Colonic mucosa (tissue), 4 donors: ENCODE data around the gene SYT1. TPM values are rescaled to one million over a fixed set of nuclear protein-coding genes. Genes with fewer than 3 reads are reported as not detected.

Source experiments
- DNase-seq: peaks from one replicate; pipeline ENCODE4 v3.0.0-alpha.2; 2020
- H3K27ac ChIP-seq: fragments of 200-600 bp; one replicate; pipeline ENCODE4 v1.8.0; 2021
- H3K27me3 ChIP-seq: fragments of 200-600 bp; one replicate; pipeline ENCODE4 v1.8.0; 2021
- H3K36me3 ChIP-seq: fragments of 200-600 bp; one replicate; pipeline ENCODE4 v1.8.0; 2021
- H3K4me1 ChIP-seq: fragments of 200-600 bp; one replicate; pipeline ENCODE4 v1.8.0; 2021; ENCODE audit warnings: mild to moderate bottlenecking
- H3K4me3 ChIP-seq: fragments of 200-600 bp; one replicate; pipeline ENCODE4 v1.8.0; 2021
- H3K9ac ChIP-seq, 2 donors: one replicate each; pipeline ENCODE4 v1.7.0; 2013; ENCODE audit warnings: control low read depth in 2 of 2, low read depth in 2 of 2, low read length in 2 of 2
- H3K9me3 ChIP-seq: fragments of 200-600 bp; one replicate; pipeline ENCODE4 v1.8.0; 2021
- intact Hi-C: fragments of 100-400 bp; cut with DNase I; formaldehyde crosslinking; loops from one replicate; pipeline ENCODE4 v1.14.1; 2022
- total RNA-seq, 2 donors: library from RNA; stranded (reverse); fragmentation: NEBNext Ultra II Directional in 1 of 2; extraction: Animal tissue kit (Norgen Biotek cat#: 25700) in 1 of 2; gene quantifications; one replicate each; pipeline ENCODE4 v1.2.1, GENCODE V29; 2021
- TF ChIP-seq, protein P1 (sequence below): fragments of 200-600 bp; IDR thresholded peaks from one replicate; pipeline ENCODE4 v1.8.0; 2022; ENCODE audit warnings: antibody characterized with exemption, mild to moderate bottlenecking
- donor health status: healthy.
- donor health status: DM: no; HTN: no; CAD: no.
- donor health status: DM: no; HTN: no; CAD: no.

The SYT1 gene
- total RNA-seq, 2 donors from 2014 or later = 0.94 to 3.2 TPM

- Histone ChIP-seq H3K27me3 (no peaks in the 10 kb centered on the region), H3K36me3 (no peaks in the 10 kb centered on the region), H3K9me3 (no peaks in the 10 kb centered on the region), H3K4me3 (no peak overlapping the region), H3K27ac (no peak overlapping the region), H3K9ac (no peak overlapping the region), H3K4me1 (no peaks in the 10 kb centered on the region)
- no peak for DNase-seq
- intact Hi-C loops = no loop called here
- TF ChIP-seq, protein P1, sequence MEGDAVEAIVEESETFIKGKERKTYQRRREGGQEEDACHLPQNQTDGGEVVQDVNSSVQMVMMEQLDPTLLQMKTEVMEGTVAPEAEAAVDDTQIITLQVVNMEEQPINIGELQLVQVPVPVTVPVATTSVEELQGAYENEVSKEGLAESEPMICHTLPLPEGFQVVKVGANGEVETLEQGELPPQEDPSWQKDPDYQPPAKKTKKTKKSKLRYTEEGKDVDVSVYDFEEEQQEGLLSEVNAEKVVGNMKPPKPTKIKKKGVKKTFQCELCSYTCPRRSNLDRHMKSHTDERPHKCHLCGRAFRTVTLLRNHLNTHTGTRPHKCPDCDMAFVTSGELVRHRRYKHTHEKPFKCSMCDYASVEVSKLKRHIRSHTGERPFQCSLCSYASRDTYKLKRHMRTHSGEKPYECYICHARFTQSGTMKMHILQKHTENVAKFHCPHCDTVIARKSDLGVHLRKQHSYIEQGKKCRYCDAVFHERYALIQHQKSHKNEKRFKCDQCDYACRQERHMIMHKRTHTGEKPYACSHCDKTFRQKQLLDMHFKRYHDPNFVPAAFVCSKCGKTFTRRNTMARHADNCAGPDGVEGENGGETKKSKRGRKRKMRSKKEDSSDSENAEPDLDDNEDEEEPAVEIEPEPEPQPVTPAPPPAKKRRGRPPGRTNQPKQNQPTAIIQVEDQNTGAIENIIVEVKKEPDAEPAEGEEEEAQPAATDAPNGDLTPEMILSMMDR = no peak
These were observed 569.0 kb downstream of the SYT1 start for GRCh38 chr12:79433465-79434072.

GRCh38 chr12:79434561-79434960, 570.0 kb downstream of the SYT1 start:
- H3K36me3 ChIP-seq = no peaks in the 10 kb centered on the region
- no peaks in the 10 kb centered on the region for H3K4me1 ChIP-seq
- no peak overlapping the region for H3K9ac ChIP-seq
- TF ChIP-seq, protein P1 = no peak
- no peak overlapping the region for H3K4me3 ChIP-seq
- no peaks in the 10 kb centered on the region for H3K9me3 ChIP-seq
- H3K27me3 ChIP-seq = no peaks in the 10 kb centered on the region
- intact Hi-C loops = no loop called here
- DNase-seq = no peak
- H3K27ac ChIP-seq = no peak overlapping the region

- no peaks in the 10 kb centered on the region for H3K27me3 ChIP-seq
- no peak overlapping the region for H3K9ac ChIP-seq
- H3K4me1 ChIP-seq = no peaks in the 10 kb centered on the region
- H3K36me3 ChIP-seq = no peaks in the 10 kb centered on the region
- intact Hi-C loops = no loop called here
- DNase-seq = no peak
- TF ChIP-seq, protein P1 = no peak
- H3K27ac ChIP-seq = no peak overlapping the region
- H3K9me3 ChIP-seq = no peaks in the 10 kb centered on the region
- no peak overlapping the region for H3K4me3 ChIP-seq
These were observed 571.2 kb downstream of the SYT1 start for GRCh38 chr12:79435742-79436141.

DNA sequence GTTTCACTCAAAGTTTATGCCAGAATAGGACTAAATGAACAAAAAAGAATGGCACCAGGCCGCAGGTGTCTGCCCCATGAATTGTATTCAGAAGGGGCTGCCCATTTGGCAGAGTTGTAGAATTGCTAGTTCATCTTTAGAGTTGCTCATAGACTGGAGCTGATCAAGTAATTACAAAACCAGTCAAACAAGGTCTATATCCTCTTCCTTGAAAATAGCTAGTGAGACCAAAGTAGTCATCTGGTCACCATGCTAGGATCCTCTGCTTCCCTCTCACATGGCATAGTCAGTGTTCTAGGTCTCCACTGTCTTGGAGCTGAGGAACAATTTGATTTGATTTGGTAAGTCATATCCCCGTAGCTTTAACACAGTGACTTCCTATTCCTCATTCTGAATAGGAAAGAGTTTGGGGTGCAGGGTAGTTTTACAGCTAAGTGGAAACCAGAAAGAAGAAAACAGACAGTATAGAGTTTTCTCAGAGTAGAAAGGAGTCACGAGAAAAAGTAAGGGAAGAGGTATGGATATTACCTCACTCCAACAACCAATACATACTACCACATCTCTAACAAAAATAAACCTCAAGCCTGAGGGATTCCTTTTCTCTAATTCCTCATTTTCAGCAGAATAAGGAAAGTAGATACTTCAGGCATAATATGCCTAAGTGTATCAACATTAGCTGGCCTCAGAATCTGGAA, 574.1 kb downstream of the SYT1 start:
- H3K9me3 ChIP-seq = no peaks in the 10 kb centered on the region
- H3K27ac ChIP-seq = no peak overlapping the region
- H3K36me3 ChIP-seq = no peaks in the 10 kb centered on the region
- H3K27me3 ChIP-seq = no peaks in the 10 kb centered on the region
- H3K9ac ChIP-seq = no peak overlapping the region
- no peaks in the 10 kb centered on the region for H3K4me1 ChIP-seq
- H3K4me3 ChIP-seq = no peak overlapping the region
- TF ChIP-seq, protein P1 = no peak
- DNase-seq = no peak
- intact Hi-C loops = no loop called here

DNA sequence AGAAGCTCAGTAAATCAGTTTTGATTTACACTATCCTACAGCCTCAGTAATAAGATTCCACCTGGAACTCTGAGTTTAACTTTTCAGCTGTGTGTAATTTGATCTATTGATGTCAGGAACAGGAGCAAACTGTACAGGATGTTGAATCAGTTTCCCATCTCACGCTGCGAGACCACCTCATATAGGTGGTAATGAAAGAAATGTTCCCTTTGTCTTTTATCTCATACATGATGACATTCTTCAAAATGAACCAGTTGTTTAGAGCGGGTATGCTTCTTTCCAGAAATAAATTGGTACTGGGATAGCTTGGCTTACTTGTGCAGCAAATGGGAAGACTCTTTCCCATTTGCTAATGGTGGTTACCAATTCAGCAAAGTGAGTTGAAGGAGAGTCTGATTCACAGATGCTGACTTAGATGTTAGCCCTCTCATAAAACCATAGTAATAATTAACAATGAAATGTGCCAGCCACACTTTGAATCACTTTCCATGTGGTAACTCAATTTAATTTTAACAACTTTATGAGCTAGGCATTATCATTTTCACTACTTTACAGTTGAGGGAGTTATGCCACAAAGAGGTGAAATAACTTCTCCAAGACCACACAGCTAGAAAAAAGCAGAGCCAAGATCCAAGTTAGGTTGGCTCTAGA, 574.7 kb downstream of the SYT1 start:
- H3K4me3 ChIP-seq = no peak overlapping the region
- no peaks in the 10 kb centered on the region for H3K36me3 ChIP-seq
- TF ChIP-seq, protein P1 = no peak
- H3K9ac ChIP-seq = no peak overlapping the region
- no peaks in the 10 kb centered on the region for H3K4me1 ChIP-seq
- DNase-seq = no peak
- no peak overlapping the region for H3K27ac ChIP-seq
- intact Hi-C loops = no loop called here
- H3K9me3 ChIP-seq = no peaks in the 10 kb centered on the region
- no peaks in the 10 kb centered on the region for H3K27me3 ChIP-seq
